Ishikawa (cell line): ENCODE data around the gene E2F1.

ENCODE experiments used
- CEBPB ChIP-seq: IDR thresholded peaks from 2 replicates; pipeline ENCODE4 v1.6.1; 2012
- CREB1 ChIP-seq: IDR thresholded peaks from 2 replicates; pipeline ENCODE4 v1.6.1; 2012; ENCODE audit warnings: low read depth
- EGR1 ChIP-seq: IDR thresholded peaks from 2 replicates; pipeline ENCODE4 v1.6.1; 2012
- EP300 ChIP-seq: IDR thresholded peaks from 2 replicates; pipeline ENCODE4 v1.6.1; 2012; ENCODE audit warnings: borderline replicate concordance
- FOXM1 ChIP-seq: IDR thresholded peaks from 2 replicates; pipeline ENCODE4 v1.6.1; 2012; ENCODE audit warnings: low read depth, borderline replicate concordance
- MAX ChIP-seq: IDR thresholded peaks from 2 replicates; pipeline ENCODE4 v1.6.1; 2012
- NFIC ChIP-seq: IDR thresholded peaks from 2 replicates; pipeline ENCODE4 v1.6.1; 2012
- RAD21 ChIP-seq: IDR thresholded peaks from 2 replicates; pipeline ENCODE4 v1.6.1; 2012; ENCODE audit warnings: low read depth
- REST ChIP-seq: IDR thresholded peaks from 2 replicates; pipeline ENCODE4 v1.6.1; 2012; ENCODE audit warnings: low read depth, mild to moderate bottlenecking
- TAF1 ChIP-seq: IDR thresholded peaks from 2 replicates; pipeline ENCODE4 v1.6.1; 2012; ENCODE audit warnings: low read depth, mild to moderate bottlenecking
- TCF12 ChIP-seq: IDR thresholded peaks from 2 replicates; pipeline ENCODE4 v1.6.1; 2012; ENCODE audit warnings: low read depth
- TEAD4 ChIP-seq: IDR thresholded peaks from 2 replicates; pipeline ENCODE4 v1.6.1; 2012
- USF1 ChIP-seq: IDR thresholded peaks from 2 replicates; pipeline ENCODE4 v1.6.1; 2012
- YY1 ChIP-seq: IDR thresholded peaks from 2 replicates; pipeline ENCODE4 v1.6.1; 2012; ENCODE audit warnings: low read depth
- ZBTB7A ChIP-seq: IDR thresholded peaks from 2 replicates; pipeline ENCODE4 v1.6.1; 2012; ENCODE audit warnings: low read depth

The E2F1 gene

GRCh38 chr20:33681728-33682353 lies 4.3 kb downstream of the E2F1 start:
- TF ChIP-seq TEAD4 (no peak), EGR1 (no peak), NFIC (no peak), CEBPB (no peak)

- TF ChIP-seq TEAD4 = no peak
- TF ChIP-seq CEBPB = no peak
- TF ChIP-seq TCF12 = no peak
- TF ChIP-seq FOXM1 = no peak
- no peak for TF ChIP-seq TAF1
- TF ChIP-seq YY1 = no peak
- TF ChIP-seq USF1 = no peak
- TF ChIP-seq CREB1 = no peak
These were observed 4.9 kb downstream of the E2F1 start for GRCh38 chr20:33681288-33681687.

- no peak for TF ChIP-seq ZBTB7A
- no peak for TF ChIP-seq REST
- no peak for TF ChIP-seq YY1
- no peak for TF ChIP-seq TAF1
- TF ChIP-seq TEAD4 = no peak
- no peak for TF ChIP-seq CEBPB
These were observed 5.5 kb downstream of the E2F1 start for GRCh38 chr20:33680686-33681085.

GRCh38 chr20:33679758-33680485 lies 6.3 kb downstream of the E2F1 start:
- no peak for TF ChIP-seq EGR1
- no peak for TF ChIP-seq CREB1
- TF ChIP-seq EP300 = no peak
- no peak for TF ChIP-seq FOXM1
- TF ChIP-seq REST = no peak
- TF ChIP-seq ZBTB7A = no peak
- TF ChIP-seq NFIC = no peak
- no peak for TF ChIP-seq MAX
- TF ChIP-seq TEAD4 = no peak
- TF ChIP-seq CEBPB = no peak
- no peak for TF ChIP-seq YY1
- TF ChIP-seq USF1 = no peak
- TF ChIP-seq TAF1 = no peak
- no peak for TF ChIP-seq TCF12
- no peak for TF ChIP-seq RAD21

GRCh38 chr20:33677991-33678702 lies 8.0 kb downstream of the E2F1 start:
- TF ChIP-seq ZBTB7A (no peak), TCF12 (no peak), CREB1 (no peak), RAD21 (no peak), TAF1 (no peak), MAX (no peak), REST (no peak), TEAD4 (no peak), NFIC (no peak), CEBPB (no peak), YY1 (no peak), USF1 (no peak), FOXM1 (no peak), EGR1 (no peak), EP300 (no peak)
